Measurements from ENCODE around the gene UBR3. TPM values are rescaled to one million over a fixed set of nuclear protein-coding genes. Genes with fewer than 3 reads are reported as not detected.

Gene UBR3
- total RNA-seq, 1 experiment from 2014 or later: 21.9 TPM

GRCh38 chr2:170022692-170023091 lies 195.4 kb downstream of the UBR3 start:
- no peak overlapping the region for H2BK5ac ChIP-seq (ENCODE audit: insufficient read length, low read length)
- H3K4me2 ChIP-seq (ENCODE audit: insufficient read depth, insufficient read length, low read length): no peak overlapping the region
- H3K9ac ChIP-seq (ENCODE audit: extremely low read depth, insufficient read length, low read length): no peak overlapping the region
- no peak overlapping the region for H2BK12ac ChIP-seq (ENCODE audit: insufficient read length, low read depth, low read length)
- H4K20me1 ChIP-seq (ENCODE audit: control insufficient read depth, insufficient read depth, insufficient read length): no peaks in the 10 kb centered on the region
- no peak for DNase-seq
- H2BK15ac ChIP-seq (ENCODE audit: low read depth, low read length): no peak overlapping the region
- Mint-ChIP-seq H3K36me3 (ENCODE audit: insufficient read depth in 1 of 3, low read depth in 3 of 3) (peaks cover 0 to 12% (median 5%) of the 10 kb centered on the region in 3 experiments; a peak in 4 of 7 replicates), H3K4me1 (peaks cover 5 to 11% of the 10 kb centered on the region in 2 experiments; a peak in 3 of 4 replicates), H3K4me3 (no peak overlapping the region), H3K27ac (no peak overlapping the region), H3K9me3 (no peaks in the 10 kb centered on the region; a peak in 1 of 5 replicates), H3K27me3 (ENCODE audit: low read depth) (no peaks in the 10 kb centered on the region)
- H3K79me1 ChIP-seq (ENCODE audit: insufficient read depth, low read depth, low read length, poor library complexity, severe bottlenecking): no peaks in the 10 kb centered on the region
- no peaks in the 10 kb centered on the region for H3K9me3 ChIP-seq (ENCODE audit: control insufficient read depth, low read depth, low read length)
- no peak overlapping the region for H2AK5ac ChIP-seq (ENCODE audit: insufficient read length, low read length)
- no peak overlapping the region for H3K14ac ChIP-seq (ENCODE audit: insufficient read depth, low read length)
- H2BK120ac ChIP-seq (ENCODE audit: low read depth, low read length, poor library complexity, severe bottlenecking): no peak overlapping the region
- no peak overlapping the region for H3K27ac ChIP-seq (ENCODE audit: insufficient read length, low read depth, low read length)
- H2AFZ ChIP-seq (ENCODE audit: low read length): no peak overlapping the region
- no peaks in the 10 kb centered on the region for H3K4me1 ChIP-seq (ENCODE audit: insufficient read depth, low read length)
- no peaks in the 10 kb centered on the region for H3K23me2 ChIP-seq (ENCODE audit: insufficient read length, low read depth, low read length, poor library complexity, severe bottlenecking)
- H3K79me2 ChIP-seq (ENCODE audit: insufficient read depth, low read length): no peaks in the 10 kb centered on the region
- no peak overlapping the region for H3K56ac ChIP-seq (ENCODE audit: insufficient read length, low read depth, low read length)
- H3K18ac ChIP-seq (ENCODE audit: insufficient read length, low read depth, low read length): no peak overlapping the region
- no peaks in the 10 kb centered on the region for H3K27me3 ChIP-seq (ENCODE audit: insufficient read depth, low read length)
- H4K8ac ChIP-seq (replicated peaks; ENCODE audit: insufficient read length, low read depth, low read length): no peak overlapping the region
- no peak overlapping the region for H2BK20ac ChIP-seq (ENCODE audit: low read depth, low read length, poor library complexity, severe bottlenecking)
- H4K5ac ChIP-seq (ENCODE audit: insufficient read length, low read depth, low read length): no peak overlapping the region
- H3K23ac ChIP-seq (ENCODE audit: insufficient read length, low read depth, low read length): no peak overlapping the region
- no peak for TF ChIP-seq CTCF (conservative IDR thresholded peaks at IDR 0.05)
- H4K91ac ChIP-seq (ENCODE audit: insufficient read length, low read depth, low read length): no peak overlapping the region
- no peak overlapping the region for H3K4ac ChIP-seq (ENCODE audit: low read depth, low read length)
- H3T11ph ChIP-seq (ENCODE audit: low read length): no peak overlapping the region

Data from H9 (cell line).